Retina (tissue), 1 donor: Measurements from ENCODE around the gene NELFE.

Experiments
- DNase-seq: peaks from one replicate; pipeline ENCODE4 v3.0.0-alpha.2; 2016

NELFE gene

GRCh38 chr6:31971993-31972708 is 13.4 kb upstream of the NELFE start, which contains the start of gene DXO:
TSS of gene DXO (minus strand) at chr6:31972138. CDS start at chr6:31971675, 463 bp downstream.
- DNase-seq: peak; percentile 100

GRCh38 chr6:31971279-31971992 is 12.7 kb upstream of the NELFE start:
- no peak for DNase-seq

GRCh38 chr6:31970604-31971271 is 12.0 kb upstream of the NELFE start:
- DNase-seq: no peak

- DNase-seq: no peak
Measured at GRCh38 chr6:31969712-31970603, 11.2 kb upstream of the NELFE start.

GRCh38 chr6:31968791-31969711 is 10.3 kb upstream of the NELFE start:
- DNase-seq: no peak

GRCh38 chr6:31968326-31968725 is 9.6 kb upstream of the NELFE start:
- DNase-seq: no peak

GRCh38 chr6:31967926-31968320 is 9.2 kb upstream of the NELFE start:
- DNase-seq: no peak

- DNase-seq: no peak
Measured at GRCh38 chr6:31966997-31967925, 8.5 kb upstream of the NELFE start.

- no peak for DNase-seq
Measured at GRCh38 chr6:31966506-31966905, 7.7 kb upstream of the NELFE start.

- no peak for DNase-seq
Measured at GRCh38 chr6:31965700-31966099, 6.9 kb upstream of the NELFE start.

- DNase-seq: no peak
Measured at GRCh38 chr6:31963921-31964320, 5.2 kb upstream of the NELFE start.

- no peak for DNase-seq
Measured at GRCh38 chr6:31961616-31962015, 2.8 kb upstream of the NELFE start.

- DNase-seq: no peak
Measured at GRCh38 chr6:31958412-31958740, 395 bp downstream of the NELFE start.

GRCh38 chr6:31956796-31957195 is 2.0 kb downstream of the NELFE start:
- no peak for DNase-seq

- no peak for DNase-seq
Measured at GRCh38 chr6:31954511-31954910, 4.3 kb downstream of the NELFE start.

GRCh38 chr6:31952890-31953289 is 5.9 kb downstream of the NELFE start:
- DNase-seq: no peak

- peak; percentile 57 for DNase-seq
Measured at GRCh38 chr6:31952140-31952805, 6.5 kb downstream of the NELFE start.

- DNase-seq: no peak
Measured at GRCh38 chr6:31949926-31950548, 8.7 kb downstream of the NELFE start.

GRCh38 chr6:31948753-31949413 is 9.9 kb downstream of the NELFE start:
- no peak for DNase-seq
